ENCODE results near the gene SETD1B. TPM values are rescaled to one million over a fixed set of nuclear protein-coding genes. Genes with fewer than 3 reads are reported as not detected.
"Not testable (repeated sequence)": the region's sequence is repeated elsewhere in the genome, so short reads cannot be mapped to it uniquely, and the experiment has no call there.

SETD1B gene
- total RNA-seq, 2 experiments from 2014 or later, result 13.3 TPM

- ChIA-PET CTCF (no interaction called here), POLR2A (no interaction called here)
- Mint-ChIP-seq H3K9me3 (no peaks in the 10 kb centered on the region), H3K4me3 (no peak within 1 kb of the TSS), H3K27ac (no peak within 1 kb of the TSS), H3K4me1 (ENCODE audit: low read depth) (no peaks in the 10 kb centered on the region), H3K27me3 (no peaks in the 10 kb centered on the region), H3K36me3 (ENCODE audit: low read depth) (no peaks in the 10 kb centered on the region)
- DNase-seq (no peak), ATAC-seq (no peak)
- intact Hi-C loops (cut with micrococcal nuclease), result no loop called here
- TF ChIP-seq, protein P1, sequence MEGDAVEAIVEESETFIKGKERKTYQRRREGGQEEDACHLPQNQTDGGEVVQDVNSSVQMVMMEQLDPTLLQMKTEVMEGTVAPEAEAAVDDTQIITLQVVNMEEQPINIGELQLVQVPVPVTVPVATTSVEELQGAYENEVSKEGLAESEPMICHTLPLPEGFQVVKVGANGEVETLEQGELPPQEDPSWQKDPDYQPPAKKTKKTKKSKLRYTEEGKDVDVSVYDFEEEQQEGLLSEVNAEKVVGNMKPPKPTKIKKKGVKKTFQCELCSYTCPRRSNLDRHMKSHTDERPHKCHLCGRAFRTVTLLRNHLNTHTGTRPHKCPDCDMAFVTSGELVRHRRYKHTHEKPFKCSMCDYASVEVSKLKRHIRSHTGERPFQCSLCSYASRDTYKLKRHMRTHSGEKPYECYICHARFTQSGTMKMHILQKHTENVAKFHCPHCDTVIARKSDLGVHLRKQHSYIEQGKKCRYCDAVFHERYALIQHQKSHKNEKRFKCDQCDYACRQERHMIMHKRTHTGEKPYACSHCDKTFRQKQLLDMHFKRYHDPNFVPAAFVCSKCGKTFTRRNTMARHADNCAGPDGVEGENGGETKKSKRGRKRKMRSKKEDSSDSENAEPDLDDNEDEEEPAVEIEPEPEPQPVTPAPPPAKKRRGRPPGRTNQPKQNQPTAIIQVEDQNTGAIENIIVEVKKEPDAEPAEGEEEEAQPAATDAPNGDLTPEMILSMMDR (IDR thresholded peaks at IDR 0.05), result no peak
Measured at GRCh38 chr12:121858662-121859572, 55.1 kb downstream of the SETD1B start, which contains the start of gene HPD. HPD (minus strand) TSS chr12:121858859; CDS start chr12:121858823, 36 bp downstream.

DNA sequence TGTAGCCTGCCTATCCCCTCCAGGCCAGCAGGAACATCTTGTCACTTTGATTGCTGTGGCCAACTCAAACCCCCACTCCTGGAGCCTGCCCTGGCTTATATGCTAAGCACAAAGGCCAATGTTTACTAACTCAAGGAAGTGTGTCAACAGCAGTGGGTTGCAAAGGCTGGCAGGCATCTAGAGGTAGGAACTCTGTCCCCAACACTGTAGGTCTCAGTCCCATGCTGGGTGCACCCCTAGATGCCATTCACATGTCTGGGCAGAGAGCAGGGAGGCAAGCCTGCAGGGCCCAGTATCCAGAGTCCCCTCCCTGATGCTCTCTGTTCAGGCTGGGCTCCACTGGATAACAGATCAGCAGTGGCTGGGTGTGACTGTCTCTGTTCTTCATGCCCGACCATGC is 56.4 kb downstream of the SETD1B start:
- POLR2A ChIA-PET, result no interaction called here
- H3K27ac Mint-ChIP-seq, result no peak overlapping the region
- DNase-seq (no peak), ATAC-seq (no peak)
- intact Hi-C loops (cut with micrococcal nuclease), result no loop called here
- CTCF ChIA-PET, result interaction anchor here (1.1 to 1.4 kb wide), 2 partner anchors 17 to 154 kb away, joined by 3 read pairs; no protein-coding TSS in a partner anchor
- H3K4me3 Mint-ChIP-seq, result no peak overlapping the region
- no peaks in the 10 kb centered on the region for H3K9me3 Mint-ChIP-seq
- TF ChIP-seq, protein P1 (IDR thresholded peaks at IDR 0.05), result no peak
- no peaks in the 10 kb centered on the region for H3K4me1 Mint-ChIP-seq (ENCODE audit: low read depth)
- H3K36me3 Mint-ChIP-seq (ENCODE audit: low read depth), result no peaks in the 10 kb centered on the region
- no peaks in the 10 kb centered on the region for H3K27me3 Mint-ChIP-seq

DNA sequence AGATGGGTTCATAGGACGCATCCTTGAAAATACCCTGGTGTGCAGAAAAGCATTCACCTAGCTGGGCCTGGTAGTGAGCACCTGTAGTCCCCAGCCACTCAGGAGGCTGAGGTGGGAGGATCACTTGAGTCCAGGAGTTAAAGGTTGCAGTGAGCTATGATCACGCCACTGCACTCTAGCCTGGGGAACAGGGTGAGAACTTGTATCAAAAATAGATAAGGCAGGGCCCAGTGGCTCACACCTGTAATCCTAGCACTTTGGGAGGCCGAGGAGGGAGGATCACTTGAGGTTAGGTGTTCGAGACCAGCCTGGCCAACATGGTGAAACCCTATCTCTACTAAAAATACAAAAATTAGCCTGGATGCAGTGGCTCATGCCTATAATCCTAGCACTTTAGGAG is 56.9 kb downstream of the SETD1B start:
- POLR2A ChIA-PET; H3K4me3 Mint-ChIP-seq; H3K36me3 Mint-ChIP-seq (ENCODE audit: low read depth); ATAC-seq; H3K27ac Mint-ChIP-seq; DNase-seq; H3K4me1 Mint-ChIP-seq (ENCODE audit: low read depth); H3K9me3 Mint-ChIP-seq; H3K27me3 Mint-ChIP-seq; intact Hi-C loops (cut with micrococcal nuclease): not testable (repeated sequence)
- CTCF ChIA-PET, result interaction anchor here (1.1 to 1.7 kb wide), 3 partner anchors 17 to 153 kb away, joined by 3 to 6 read pairs (median 3); partner anchors contain the start of gene RHOF

DNA sequence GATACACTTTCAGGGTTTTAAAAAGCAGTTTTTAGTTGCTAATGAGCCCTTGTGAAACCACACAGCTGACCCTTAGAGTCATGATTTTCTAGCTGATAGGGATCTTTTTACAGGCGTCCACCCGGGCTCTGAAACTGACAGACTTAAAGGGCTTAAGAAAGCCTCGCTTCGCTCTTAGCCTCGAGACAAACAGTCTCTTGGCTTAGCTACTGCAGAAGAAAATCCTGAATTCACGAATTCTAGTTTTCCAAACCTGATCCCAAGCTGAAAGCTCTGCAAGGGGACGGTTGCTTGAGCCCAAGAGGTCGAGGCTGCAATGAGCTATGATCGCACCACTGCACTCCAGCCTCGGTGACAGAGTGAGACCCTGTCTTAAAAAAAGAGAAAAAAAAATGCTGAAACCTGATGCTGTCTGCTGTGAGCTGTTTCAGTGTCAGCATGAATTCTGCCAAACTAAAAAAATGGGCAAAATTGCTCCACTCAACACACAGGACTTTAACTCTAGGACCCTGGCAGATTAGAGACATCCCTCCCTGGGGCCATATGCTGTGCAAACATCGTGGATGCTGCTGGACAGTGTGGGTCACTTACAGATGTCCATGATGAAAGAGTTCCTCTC is 57.9 kb downstream of the SETD1B start:
- Mint-ChIP-seq H3K4me3 (no peak overlapping the region), H3K27ac (no peak overlapping the region), H3K36me3 (ENCODE audit: low read depth) (no peaks in the 10 kb centered on the region), H3K27me3 (no peaks in the 10 kb centered on the region), H3K4me1 (ENCODE audit: low read depth) (no peaks in the 10 kb centered on the region), H3K9me3 (no peaks in the 10 kb centered on the region)
- intact Hi-C loops (cut with micrococcal nuclease), result no loop called here
- DNase-seq, result no peak
- ATAC-seq, result no peak
- TF ChIP-seq, protein P1 (IDR thresholded peaks at IDR 0.05), result no peak
- ChIA-PET POLR2A (interaction anchor here (0.7 kb wide), 2 partner anchors 57 to 430 kb away, joined by 3 read pairs; partner anchors contain the start of gene CFAP251), CTCF (interaction anchor here (1.1 to 1.7 kb wide), 3 partner anchors 26 to 152 kb away, joined by 3 to 6 read pairs (median 4); partner anchors contain the start of genes PSMD9 and RHOF)

GRCh38 chr12:121866331-121866730 is 62.5 kb downstream of the SETD1B start:
- TF ChIP-seq, protein P1 (IDR thresholded peaks at IDR 0.05), result no peak
- ChIA-PET POLR2A (no interaction called here), CTCF (interaction anchor here (1.3 kb wide), 1 partner anchor 22 kb away, joined by 4 read pairs; the partner anchor contains the start of gene PSMD9)
- H3K4me1 Mint-ChIP-seq (ENCODE audit: low read depth), result no peaks in the 10 kb centered on the region
- no peaks in the 10 kb centered on the region for H3K36me3 Mint-ChIP-seq (ENCODE audit: low read depth)
- intact Hi-C loops (cut with micrococcal nuclease), result no loop called here
- no peak overlapping the region for H3K4me3 Mint-ChIP-seq
- no peak for DNase-seq
- no peaks in the 10 kb centered on the region for H3K27me3 Mint-ChIP-seq
- H3K27ac Mint-ChIP-seq, result no peak overlapping the region
- no peaks in the 10 kb centered on the region for H3K9me3 Mint-ChIP-seq
- no peak for ATAC-seq

- H3K4me3 Mint-ChIP-seq, result not testable (repeated sequence)
Measured at GRCh38 chr12:121869229-121869628, 65.4 kb downstream of the SETD1B start.

More at GRCh38 chr12:121869229-121869628, 65.4 kb downstream of the SETD1B start:
- H3K36me3 Mint-ChIP-seq (ENCODE audit: low read depth); H3K9me3 Mint-ChIP-seq; DNase-seq; intact Hi-C loops (cut with micrococcal nuclease); H3K4me1 Mint-ChIP-seq (ENCODE audit: low read depth); H3K27me3 Mint-ChIP-seq; H3K27ac Mint-ChIP-seq; ATAC-seq: not testable (repeated sequence)
- ChIA-PET CTCF (interaction anchor here (1.5 kb wide), 1 partner anchor 11 kb away, joined by 3 read pairs; no protein-coding TSS in a partner anchor), POLR2A (interaction anchor here (0.9 kb wide), 1 partner anchor 75 kb away, joined by 3 read pairs; no protein-coding TSS in a partner anchor)

Measured in activated CD8-positive, alpha-beta T cell treated with anti-CD3 and anti-CD28 coated beads for 36 hours (primary cell).